AG10803 (cell line): ENCODE data around the gene PRKAA2.

Experiments
- DNase-seq: peaks from one replicate; pipeline ENCODE4 v3.0.0; 2010; ENCODE audit warnings: low read depth
- H3K4me3 ChIP-seq: 2 replicates; pipeline ENCODE4 v1.5.1; 2011; ENCODE audit warnings: mild to moderate bottlenecking, low read length, control low read depth
- TF ChIP-seq, protein P1 (sequence below): conservative IDR thresholded peaks from 2 replicates; pipeline ENCODE4 v1.5.1; 2011; ENCODE audit warnings: mild to moderate bottlenecking, low read length, control low read depth, inconsistent platforms

The PRKAA2 gene

DNA sequence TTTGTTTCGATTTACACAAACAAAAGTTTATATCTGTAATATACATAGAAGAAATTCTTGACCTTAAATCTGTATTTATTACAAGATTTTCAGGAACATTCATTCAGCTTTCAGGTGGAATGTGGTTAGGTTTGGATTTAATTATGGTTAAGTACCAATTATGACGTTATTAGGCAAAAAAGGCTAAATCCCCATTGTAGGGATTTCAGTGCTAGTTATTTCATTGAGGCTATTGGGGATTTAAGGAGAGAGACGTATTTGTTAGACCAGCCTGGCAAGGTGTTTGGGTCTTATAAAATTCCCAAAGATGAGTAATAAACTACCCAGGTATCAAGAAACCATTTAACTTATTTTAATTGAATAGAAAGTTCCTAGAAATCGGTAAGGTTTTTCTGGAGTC is 26.0 kb downstream of the PRKAA2 start:
- TF ChIP-seq, protein P1, sequence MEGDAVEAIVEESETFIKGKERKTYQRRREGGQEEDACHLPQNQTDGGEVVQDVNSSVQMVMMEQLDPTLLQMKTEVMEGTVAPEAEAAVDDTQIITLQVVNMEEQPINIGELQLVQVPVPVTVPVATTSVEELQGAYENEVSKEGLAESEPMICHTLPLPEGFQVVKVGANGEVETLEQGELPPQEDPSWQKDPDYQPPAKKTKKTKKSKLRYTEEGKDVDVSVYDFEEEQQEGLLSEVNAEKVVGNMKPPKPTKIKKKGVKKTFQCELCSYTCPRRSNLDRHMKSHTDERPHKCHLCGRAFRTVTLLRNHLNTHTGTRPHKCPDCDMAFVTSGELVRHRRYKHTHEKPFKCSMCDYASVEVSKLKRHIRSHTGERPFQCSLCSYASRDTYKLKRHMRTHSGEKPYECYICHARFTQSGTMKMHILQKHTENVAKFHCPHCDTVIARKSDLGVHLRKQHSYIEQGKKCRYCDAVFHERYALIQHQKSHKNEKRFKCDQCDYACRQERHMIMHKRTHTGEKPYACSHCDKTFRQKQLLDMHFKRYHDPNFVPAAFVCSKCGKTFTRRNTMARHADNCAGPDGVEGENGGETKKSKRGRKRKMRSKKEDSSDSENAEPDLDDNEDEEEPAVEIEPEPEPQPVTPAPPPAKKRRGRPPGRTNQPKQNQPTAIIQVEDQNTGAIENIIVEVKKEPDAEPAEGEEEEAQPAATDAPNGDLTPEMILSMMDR = no peak
- DNase-seq = no peak
- H3K4me3 ChIP-seq = no peak overlapping the region

DNA sequence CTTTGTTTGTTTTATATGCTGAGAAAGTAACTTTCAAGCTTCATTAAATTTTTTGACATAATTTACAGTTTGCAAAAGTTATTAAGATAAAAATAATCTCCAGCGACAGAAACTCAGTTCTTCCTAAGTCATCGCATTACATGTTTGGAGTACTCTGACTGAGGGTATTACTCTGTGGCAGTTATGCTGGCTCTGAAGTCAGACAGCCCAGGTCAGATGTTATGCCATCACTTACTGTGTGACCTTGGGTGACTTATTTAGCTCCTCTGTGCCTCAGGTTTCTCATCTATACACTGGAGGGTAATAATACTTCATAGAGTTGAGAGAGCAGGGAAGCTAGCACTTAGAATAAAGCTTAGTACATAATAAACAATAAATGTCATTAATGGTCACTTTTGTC is 26.4 kb downstream of the PRKAA2 start:
- DNase-seq = no peak
- no peak overlapping the region for H3K4me3 ChIP-seq
- TF ChIP-seq, protein P1 = no peak

DNA sequence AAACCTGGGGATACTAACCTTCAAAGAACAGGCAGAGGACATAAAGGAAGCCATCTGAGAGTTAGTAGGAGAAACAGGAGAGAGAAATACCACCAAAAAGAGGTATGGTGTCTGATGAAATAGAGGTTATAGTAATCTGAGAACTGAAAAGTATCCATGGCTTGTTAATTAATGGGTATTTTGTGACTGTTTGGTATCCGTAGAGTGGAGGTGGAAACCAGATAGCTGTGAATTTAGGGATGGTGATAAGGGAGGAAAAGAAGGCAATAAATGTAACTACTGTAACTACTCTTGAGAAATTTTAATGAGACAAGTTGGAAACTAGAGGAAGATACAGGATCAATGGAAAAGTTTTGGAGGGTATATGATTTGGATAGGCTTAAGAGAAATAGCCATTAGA is 27.5 kb downstream of the PRKAA2 start:
- no peak for DNase-seq
- TF ChIP-seq, protein P1 = no peak
- no peak overlapping the region for H3K4me3 ChIP-seq

DNA sequence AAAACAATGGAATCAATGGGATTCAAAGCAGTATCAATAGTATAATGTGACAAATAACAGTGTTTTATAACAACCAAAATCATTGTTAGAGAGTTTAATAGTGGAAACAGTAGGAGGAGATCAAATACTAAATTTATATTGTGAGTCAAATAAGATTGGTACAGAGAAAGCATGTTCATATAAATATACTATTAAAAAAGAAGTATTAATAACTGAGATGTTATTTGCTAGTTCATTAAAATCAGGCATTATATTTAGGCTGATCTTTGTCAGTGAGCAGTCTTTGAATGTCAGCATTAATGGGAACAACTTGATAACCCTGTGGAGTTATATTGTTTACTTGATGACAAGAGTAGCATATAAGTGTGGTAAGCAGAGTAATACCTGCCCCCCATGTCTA is 30.6 kb downstream of the PRKAA2 start:
- no peak overlapping the region for H3K4me3 ChIP-seq
- no peak for DNase-seq
- TF ChIP-seq, protein P1 = no peak

DNA sequence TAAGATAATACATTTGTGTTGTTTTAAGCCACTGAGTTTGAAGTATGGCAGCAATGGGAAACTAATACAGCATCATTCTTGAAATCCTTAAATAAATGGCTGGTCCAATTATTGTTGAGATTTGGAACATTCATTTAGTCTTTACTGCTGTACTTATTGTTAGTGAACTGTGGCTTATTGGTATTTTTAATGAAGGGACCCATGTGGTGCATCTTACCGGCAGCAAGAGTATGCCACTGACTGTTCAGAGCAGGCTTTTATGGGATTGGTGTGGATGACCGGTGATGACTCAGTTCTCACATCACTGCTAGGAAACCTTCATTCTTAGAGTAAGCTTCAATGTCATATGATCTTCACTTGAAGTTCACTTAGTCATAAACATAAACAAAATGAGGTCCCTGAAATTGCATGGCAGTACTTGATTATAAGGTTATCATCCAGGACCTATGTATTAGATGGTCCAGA is 31.5 kb downstream of the PRKAA2 start:
- H3K4me3 ChIP-seq = no peak overlapping the region
- DNase-seq = peak; percentile 45
- TF ChIP-seq, protein P1 = no peak

DNA sequence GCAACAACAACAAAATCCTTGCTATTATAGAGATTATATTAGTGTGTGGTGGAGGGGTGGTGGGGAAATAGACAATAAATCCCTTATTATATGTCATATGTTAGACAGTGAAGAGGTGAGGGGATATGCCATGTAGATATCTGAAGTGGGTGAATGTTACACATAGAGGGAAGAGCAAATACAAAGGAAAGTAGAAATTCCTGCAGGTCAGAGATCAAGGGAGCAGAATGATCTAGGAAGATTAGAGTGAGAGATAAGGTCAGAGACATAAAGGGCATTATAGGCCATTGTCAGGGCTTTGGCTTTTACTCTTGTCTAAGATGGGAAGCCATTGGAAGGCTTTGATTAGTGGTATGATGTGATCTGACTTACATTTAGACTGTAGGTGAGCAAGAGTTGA is 38.5 kb downstream of the PRKAA2 start:
- DNase-seq = no peak
- TF ChIP-seq, protein P1 = no peak
- H3K4me3 ChIP-seq = no peak overlapping the region

DNA sequence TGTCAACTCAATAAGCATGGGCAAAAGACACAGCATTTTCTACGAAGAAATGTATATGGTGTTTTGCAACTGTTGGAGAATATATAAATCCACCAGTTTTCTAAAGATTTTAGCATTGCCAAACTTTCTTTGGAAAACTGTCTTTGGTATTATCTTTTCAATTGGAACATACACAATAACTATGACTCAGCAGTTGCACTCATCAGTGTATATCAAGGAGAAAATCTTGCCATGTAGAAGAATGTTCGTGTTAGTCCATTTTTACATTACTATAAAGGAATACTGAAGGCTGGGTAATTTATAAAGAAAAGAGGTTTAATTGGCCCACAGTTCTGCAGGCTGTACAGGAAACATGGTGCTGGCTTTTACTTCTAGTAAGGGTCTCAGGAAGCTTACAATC is 41.1 kb downstream of the PRKAA2 start:
- TF ChIP-seq, protein P1 = no peak
- no peak overlapping the region for H3K4me3 ChIP-seq
- DNase-seq = peak; percentile 15
